ENCODE results near the gene PKN1.

GRCh38 chr19:14440049-14440448 lies 6.9 kb downstream of the PKN1 start:
- no peak for TF ChIP-seq ELK1 (IDR thresholded peaks at IDR 0.05; ENCODE audit: borderline replicate concordance, low read depth, low read length)
- no peak for TF ChIP-seq CTCF (conservative IDR thresholded peaks at IDR 0.05; ENCODE audit: low read depth, low read length)
- no peak for TF ChIP-seq RCOR1 (IDR thresholded peaks at IDR 0.05; ENCODE audit: insufficient replicate concordance, low read length)
- TF ChIP-seq POLR2A (IDR thresholded peaks at IDR 0.05; ENCODE audit: low read depth, low read length), result no peak
- no peak for TF ChIP-seq USF2 (IDR thresholded peaks at IDR 0.05; ENCODE audit: low read depth, low read length)
- TF ChIP-seq RFX5 (IDR thresholded peaks at IDR 0.05; ENCODE audit: low read depth, low read length), result no peak

Measured in IMR-90 (cell line).